HG03135 (cell line): ENCODE results near the gene MAGEA11.
"Not testable (repeated sequence)": the region's sequence is repeated elsewhere in the genome, so short reads cannot be mapped to it uniquely, and the experiment has no call there.

ENCODE experiments used
- ATAC-seq: cut with Tn5 transposase; IDR thresholded peaks from one replicate; pipeline ENCODE4 v1.9.1; 2021; ENCODE audit warnings: mild to moderate bottlenecking, moderate library complexity; ENCODE audit not compliant: unreplicated experiment

The MAGEA11 gene

DNA sequence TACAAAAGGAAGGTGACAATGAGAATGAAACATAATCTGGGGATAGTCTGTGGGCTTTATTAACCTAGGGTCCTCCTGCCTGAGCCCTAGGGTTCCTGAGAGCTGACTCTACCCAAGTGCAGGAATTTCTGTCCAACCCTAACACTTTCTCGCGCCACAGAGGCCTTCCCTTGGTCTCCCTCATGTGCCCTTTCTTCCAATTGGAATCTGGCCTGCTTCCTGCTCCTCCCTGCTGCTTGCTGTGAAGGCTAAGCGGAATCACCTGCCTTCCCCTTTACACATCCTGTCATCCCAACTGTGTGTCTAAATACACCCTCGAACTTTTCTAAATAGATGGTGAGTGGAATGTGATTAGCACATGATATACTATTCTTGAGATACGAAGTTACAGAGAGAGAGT lies 5.9 kb downstream of the MAGEA11 start:
- ATAC-seq, result no peak

DNA sequence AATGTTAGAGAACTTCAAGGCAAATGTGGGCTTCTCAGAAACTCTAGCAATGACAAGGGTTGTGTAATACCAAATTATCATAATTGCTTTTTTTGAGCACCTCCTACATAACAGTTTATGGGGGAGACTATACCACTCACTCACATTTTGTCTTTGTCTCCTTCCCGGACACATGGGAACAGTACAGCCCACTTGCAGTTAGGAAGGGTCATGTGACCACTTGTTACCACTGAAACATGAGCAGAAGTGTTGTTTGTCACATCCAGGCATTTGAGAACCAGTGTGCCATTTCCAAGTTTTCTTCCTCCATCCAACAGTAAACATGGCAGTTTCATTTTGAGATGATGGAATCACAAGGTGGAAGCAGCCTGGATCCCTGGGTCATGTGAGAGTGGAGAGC lies 6.9 kb downstream of the MAGEA11 start:
- ATAC-seq, result no peak

DNA sequence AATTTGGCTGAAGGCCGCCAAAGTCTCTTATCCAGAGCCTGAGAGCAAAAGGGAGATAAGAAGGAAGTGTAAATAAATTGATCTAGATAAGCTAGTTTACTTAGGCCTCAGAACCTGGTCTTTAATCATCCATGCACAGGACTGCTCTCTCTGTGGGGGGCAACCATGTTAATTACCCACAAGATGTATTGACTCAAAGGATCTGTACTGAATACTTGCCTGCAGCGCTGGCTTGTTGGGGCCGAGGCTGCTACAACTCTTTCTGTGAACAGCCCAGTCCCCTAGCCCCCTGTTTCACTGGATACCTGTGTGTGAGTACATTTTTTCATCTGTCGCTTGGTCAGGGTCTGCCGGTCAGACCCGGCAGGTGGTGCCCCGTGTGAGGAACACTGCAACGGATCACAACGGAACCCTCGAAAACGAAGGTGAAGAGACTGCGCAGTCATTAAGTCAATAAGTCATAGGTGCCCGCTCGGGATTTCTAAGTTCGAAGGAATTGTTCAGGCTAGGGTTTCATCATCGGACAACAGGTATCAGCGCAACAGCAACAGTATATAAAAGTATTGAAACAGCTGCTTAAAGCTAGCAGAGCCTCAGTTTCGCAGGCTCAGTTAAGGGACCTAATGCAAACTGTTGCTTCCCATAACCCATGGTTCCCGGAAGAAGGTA lies 8.3 kb downstream of the MAGEA11 start:
- ATAC-seq, result no peak

DNA sequence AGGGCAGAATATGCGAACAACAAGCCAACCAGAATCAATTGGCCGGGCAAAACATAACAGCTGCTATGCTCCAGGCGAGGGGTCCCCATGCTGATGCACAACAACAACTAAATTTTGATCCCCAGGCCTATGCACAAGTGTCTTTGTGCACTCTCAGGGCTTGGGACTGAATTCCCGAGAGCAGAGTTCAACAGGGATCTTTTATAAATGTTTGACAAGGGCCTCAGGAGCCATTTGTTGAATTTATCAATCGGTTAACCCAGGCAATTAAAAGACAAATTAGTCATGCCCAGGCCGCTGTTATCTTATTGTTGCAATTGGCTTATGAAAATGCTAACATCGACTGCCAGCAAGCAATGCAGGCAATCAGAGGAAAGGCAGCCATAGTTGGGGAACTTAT lies 9.4 kb downstream of the MAGEA11 start:
- not testable (repeated sequence) for ATAC-seq

DNA sequence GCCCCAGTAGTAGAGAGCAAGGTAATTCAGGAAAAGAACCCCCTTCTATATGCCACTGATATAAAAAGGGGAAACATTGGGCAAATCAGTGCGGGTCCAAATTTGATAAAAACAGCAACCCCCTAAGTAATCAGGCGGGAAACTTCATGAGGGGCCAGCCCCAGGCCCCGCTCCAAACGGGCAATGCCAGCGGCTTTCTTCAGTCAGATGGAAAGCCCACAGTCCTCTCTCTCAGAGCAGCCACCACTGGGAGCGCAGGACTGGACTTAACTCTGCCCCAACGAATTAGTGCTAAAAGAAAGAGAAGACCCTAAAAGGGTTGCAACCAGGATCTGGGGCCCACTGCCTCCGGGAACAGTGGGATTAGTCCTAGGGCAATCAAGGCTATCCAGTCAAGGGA lies 9.9 kb downstream of the MAGEA11 start:
- ATAC-seq, result no peak

DNA sequence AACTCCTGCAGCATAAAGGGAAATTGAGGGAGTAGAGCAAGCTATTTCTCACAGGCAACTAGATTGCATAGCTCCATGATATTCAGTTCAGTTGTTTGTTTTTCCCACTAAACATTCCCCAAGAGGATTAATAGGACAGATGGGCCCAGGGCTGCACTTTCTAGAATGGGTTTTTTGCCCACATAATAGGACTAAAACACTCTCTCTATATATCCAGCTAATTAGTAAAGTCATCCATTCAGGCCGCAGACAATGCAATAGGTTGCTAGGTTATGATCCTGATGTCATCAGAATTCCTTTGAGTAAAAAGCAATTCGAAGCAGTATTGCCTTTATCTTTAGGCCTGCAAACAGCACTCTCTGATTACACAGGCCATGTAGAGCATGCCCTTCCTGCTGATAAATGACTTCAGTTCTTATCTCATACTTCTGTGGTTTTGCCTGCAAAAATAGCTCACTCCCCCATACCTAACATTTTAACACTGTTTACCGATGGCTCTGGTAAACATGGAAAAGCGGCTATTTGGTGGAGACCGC lies 11.8 kb downstream of the MAGEA11 start:
- not testable (repeated sequence) for ATAC-seq

DNA sequence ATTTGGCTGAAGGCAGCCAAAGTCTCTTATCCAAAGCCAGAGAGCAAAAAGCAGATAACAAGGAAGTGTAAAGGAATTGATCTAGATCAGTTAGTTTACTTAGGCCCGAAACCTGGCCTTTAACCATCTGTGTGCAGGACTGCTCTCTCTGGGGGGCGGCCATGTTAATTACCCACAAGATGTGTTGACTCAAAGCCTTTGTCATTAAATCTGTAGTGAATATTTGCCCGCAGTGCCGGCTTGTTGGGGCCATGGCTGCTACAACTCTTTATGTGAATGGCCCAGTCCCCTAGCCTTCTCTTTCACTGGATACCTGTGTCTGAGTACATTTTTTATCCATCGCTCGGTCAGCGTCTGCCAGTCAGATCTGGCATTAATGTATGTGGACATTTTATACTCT lies 15.4 kb downstream of the MAGEA11 start:
- ATAC-seq, result not testable (repeated sequence)

DNA sequence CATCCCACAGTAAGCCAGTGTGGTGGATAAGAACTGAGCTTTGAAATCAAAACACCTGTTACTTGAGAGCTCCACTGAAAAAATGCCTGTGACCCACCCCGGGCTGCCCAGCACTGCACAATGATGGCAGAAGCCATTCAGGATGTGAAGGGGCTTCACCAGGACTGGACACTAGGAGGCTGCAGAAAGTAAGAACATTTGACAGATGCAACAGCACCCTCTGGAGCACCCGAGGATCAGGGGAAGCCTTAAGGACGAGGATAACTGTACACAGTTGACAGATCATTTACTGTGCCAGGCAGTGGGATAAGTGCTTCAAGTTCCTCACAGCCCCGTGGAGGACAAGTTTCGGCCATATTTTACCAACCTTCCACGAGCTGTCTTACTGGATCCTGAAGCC lies 30.4 kb downstream of the MAGEA11 start:
- ATAC-seq, result not testable (repeated sequence)

DNA sequence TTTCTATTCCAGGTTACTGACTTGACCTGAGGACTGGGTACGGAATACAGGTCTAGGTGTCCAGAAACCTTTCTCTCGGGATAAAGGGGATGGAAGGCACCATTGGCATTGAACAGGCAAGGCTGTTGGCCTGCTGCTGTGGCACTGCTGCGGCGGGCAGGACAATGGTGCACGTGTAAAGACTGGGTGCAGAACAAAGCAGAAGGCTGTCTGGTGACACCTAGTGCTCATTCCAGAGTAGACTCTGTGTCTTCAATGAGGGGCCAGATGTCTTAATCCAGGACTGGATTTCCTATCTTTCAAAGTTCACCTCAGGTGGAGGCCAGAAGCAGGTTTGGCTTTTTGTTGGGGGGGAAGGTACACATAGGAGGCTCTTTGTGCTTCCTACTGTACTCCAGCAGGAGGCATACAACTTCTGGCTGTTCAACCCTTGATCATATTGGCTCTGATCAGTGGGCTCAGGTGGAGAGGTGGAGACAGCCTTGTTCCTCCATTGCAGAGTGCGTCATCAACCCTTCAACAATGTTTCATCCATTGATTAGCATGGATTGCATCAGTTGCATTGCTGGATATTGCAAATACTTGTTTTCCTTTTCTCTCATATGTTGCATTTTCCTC lies 34.6 kb downstream of the MAGEA11 start:
- not testable (repeated sequence) for ATAC-seq

DNA sequence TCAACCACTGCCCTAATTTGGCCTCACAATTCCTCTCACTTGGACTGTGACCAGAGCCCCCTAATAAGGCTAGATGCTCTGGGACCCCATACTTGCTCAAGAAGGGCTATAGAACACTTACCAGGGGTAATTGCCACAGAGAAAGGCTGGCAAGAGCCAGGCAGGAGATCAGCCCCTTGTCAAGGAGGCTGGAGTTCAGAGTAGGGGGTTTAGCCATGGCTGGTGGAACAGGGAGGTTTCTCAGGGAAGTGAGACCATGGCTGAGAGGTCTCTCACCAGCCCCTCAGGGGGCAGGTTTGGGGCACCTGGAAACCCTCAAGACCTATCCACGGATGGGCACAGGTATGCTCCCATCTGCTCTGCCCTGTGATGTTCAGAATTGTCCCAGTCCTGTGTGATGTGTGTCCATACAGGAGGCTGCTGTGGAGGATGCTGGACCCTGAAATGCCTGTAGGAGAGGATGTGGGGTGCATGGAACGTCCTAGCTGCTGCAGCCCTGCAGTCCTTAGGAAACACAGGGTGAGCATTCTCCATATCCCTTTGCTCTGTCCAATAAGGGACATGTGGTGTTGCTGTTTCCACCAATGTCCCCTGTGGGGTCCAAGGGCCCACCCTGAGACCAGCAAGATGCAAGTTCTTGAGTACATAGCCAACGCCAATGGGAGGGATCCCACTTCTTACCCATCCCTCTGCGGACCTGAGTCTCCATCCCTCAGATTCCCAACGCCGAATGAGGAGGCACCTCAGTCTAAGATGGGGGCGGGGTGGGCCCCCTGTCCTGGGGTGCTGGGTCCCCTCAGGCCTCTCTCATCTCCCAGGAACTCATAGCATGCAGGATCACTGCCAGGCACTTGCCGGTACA lies 45.6 kb downstream of the MAGEA11 start:
- no peak for ATAC-seq

DNA sequence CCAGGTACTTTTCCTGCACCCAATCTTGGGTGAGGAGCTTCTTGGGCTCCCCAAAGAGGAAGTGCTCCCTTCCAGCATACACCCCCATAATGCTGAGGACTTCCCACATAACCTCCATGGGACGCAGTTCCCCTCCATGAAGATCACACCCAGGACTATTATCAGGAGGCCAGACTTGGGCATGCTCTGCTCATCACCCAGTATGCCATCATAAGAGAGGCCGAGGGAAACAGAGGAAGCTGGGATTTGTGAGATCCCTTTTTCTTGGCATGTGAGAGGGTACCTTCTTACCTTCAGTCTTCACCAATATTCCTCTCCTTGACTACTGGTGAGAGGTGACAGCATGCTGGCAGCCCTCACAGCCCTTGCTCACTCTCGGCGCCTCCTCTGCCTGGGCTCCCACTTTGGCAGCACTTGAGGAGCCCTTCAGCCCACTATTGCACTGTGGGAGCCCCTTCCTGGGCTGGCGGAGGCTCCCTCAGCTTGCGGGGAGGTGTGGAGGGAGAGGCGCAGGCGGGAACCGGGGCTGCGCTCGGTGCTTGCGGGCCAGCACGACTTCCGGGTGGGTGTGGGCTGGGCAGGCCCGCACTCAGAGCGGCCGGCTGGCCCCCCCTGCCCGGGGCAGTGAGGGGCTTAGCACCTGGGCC lies 46.3 kb downstream of the MAGEA11 start:
- ATAC-seq, result no peak

DNA sequence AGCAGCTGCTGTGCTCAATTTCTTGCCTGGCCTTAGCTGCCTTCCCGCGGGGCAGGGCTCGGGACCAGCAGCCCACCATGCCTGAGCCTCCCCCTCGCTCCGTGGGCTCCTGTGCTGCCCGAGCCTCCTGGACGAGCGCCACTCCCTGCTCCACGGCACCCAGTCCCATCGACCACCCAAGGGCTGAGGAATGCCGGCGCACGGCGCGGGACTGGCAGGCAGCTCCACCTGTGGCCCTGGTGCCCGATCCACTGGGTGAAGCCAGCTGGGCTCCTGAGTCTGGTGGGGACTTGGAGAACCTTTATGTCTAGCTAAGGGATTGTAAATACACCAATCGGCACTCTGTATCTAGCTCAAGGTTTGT lies 46.8 kb downstream of the MAGEA11 start:
- not testable (repeated sequence) for ATAC-seq

DNA sequence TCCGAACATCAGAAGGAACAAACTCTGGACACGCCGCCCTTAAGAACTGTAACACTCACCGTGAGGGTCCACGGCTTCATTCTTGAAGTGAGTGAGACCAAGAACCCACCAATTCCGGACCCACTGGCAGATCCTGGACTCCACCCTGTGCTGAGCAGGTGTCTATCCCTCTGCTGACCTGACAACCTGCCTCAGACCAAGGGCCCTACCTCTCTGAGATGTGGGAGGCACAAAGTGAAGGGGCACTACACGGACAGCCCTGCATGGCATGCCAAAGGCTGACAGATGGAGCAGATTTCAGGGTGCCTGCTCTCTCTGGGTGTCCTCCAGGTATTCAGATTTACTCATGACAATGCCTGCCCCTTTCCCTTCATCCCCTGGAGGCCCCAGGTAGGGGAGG lies 48.0 kb downstream of the MAGEA11 start:
- ATAC-seq, result no peak

DNA sequence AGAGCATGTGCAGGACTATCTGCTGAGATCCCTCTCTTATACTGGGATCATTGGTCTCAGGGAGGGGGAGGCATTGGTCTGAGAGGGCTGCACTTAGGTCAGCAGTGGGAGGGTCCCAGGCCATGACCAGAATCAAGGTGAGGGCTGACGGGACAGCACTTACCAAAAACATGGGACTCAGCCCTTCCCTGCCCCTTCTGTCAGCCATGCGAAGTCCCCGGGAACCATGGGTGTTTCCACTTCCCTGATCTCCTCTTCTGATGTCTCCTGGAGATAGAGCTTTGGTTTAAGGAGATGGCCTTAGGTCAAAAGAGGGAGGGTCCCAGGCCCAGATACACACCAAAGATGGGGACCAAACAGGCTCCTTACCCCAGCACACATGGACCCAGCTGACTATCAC lies 49.1 kb downstream of the MAGEA11 start:
- ATAC-seq, result no peak

DNA sequence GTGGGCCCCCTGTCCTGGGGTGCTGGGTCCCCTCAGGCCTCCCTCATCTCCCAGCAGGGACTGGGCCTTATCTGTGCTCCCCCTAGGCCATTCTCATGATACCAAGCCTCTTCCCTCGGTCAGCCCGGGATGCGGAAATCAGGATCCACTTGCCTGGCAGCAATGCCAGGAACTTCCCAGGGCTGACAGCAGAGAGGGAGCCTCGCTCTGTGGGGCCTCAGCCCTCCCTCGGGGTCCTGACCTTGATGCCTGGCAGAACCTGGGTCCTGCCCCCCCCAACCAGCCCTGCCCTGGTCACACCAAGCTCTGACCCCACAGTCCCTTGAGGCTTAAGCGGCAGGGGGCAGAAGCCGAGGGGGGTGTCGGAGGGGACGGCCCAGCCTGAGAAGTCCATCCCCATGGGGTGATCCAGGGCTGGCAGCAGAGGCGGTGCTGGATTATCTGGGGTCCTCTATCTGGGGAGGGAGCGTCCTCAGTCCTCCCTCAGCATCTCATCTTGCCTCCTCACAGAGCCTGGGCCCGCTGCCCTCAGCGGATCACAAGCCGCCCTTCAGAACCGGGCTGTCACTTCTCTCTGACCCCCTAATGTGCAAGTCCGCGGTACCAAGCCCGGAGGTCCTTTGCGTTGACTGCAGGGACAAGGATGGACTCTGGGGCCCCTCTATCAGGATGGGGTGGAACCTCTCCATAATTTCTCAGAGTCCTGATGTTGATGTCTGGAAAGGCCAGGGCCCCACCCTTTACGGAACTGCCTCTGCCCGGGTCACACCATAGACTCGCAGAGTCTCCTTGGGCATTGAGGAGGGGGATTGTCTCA lies 50.2 kb downstream of the MAGEA11 start:
- not testable (repeated sequence) for ATAC-seq

DNA sequence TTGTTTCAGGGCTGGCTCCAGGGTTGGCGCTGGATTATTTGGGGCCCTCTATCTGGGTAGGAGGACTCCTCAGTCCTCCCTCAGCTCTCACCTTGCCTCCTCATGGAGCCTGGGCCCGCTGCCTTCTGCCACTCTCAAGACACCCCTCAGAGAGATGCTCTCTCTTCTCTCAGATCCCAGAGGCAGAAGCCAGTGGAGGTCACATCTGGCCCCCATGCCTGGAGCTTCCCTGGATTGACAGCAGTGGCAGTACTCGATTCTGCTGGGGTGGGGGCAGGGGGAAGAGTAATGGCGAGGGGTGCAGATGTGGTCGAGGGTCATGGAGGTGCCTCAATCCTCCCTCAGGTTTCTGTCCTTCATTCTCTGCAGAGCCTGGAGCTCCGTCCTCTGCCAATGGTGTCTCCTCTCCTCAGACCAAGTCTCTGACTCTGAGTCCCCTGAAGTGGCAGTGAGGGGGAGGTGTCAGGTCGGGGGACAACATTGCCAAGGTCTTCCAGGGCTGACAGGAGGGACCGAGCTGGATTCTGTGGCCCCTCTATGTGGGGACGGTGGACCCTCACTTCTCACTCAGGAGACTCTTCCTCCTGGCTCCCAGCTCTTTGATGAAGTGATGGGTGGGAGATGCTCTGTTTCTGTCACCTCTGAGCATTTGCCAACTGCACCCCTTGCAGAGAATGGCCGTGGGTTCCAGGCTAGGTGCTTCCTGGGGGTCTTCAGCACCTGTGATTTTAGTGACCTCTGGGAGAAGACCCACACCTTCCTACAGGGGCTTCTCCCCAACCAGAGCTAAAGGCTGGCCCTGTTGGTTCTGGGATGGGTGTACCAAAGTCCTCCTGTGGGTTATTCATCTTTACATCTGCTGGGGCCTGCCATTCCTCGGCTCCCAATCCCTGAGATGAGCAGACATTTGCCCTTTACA lies 51.1 kb downstream of the MAGEA11 start:
- no peak for ATAC-seq
